ENCODE data around the gene MYOM3.
A peak's percentile ranks its signal among the peaks of the same experiment; 100 is the strongest.

The MYOM3 gene

GRCh38 chr1:24154215-24154614 is 42.3 kb upstream of the MYOM3 start:
- TF ChIP-seq CTCF (IDR thresholded peaks at IDR 0.05; ENCODE audit: low read depth, low read length, poor library complexity, severe bottlenecking) (no peak), EZH2phosphoT487 (IDR thresholded peaks at IDR 0.05; ENCODE audit: borderline replicate concordance, low read length) (no peak)
- H3K4me1 ChIP-seq (ENCODE audit: control insufficient read depth, low read length), result peaks cover 61% of the 10 kb centered on the region
- no peaks in the 10 kb centered on the region for H3K9me2 ChIP-seq (replicated peaks; ENCODE audit: control insufficient read depth, low read length)
- no peaks in the 10 kb centered on the region for H3K27me3 ChIP-seq (ENCODE audit: control insufficient read depth, low read length)
- H3F3A ChIP-seq (ENCODE audit: control insufficient read depth, insufficient read depth), result peaks cover 20% of the 10 kb centered on the region
- H3K79me2 ChIP-seq (ENCODE audit: control insufficient read depth, low read length), result peaks cover 45% of the 10 kb centered on the region
- H3K4me2 ChIP-seq (ENCODE audit: low read length), result peak overlapping the region; percentile 98
- H3K9me3 ChIP-seq (ENCODE audit: control insufficient read depth, insufficient read depth, low read length), result no peaks in the 10 kb centered on the region
- no peaks in the 10 kb centered on the region for H4K20me1 ChIP-seq (ENCODE audit: control insufficient read depth, insufficient read depth, low read depth, low read length)
- H3K4me3 ChIP-seq (ENCODE audit: low read length), result peak overlapping the region; percentile 75
- H3K36me3 ChIP-seq (ENCODE audit: control insufficient read depth, low read length), result peaks cover 53% of the 10 kb centered on the region
- peak overlapping the region; percentile 96 for H3K27ac ChIP-seq (ENCODE audit: low read depth, low read length)

- H3F3A ChIP-seq (ENCODE audit: control insufficient read depth, insufficient read depth), result peaks cover 18% of the 10 kb centered on the region
Observed at GRCh38 chr1:24152631-24153494, 40.9 kb upstream of the MYOM3 start.

GRCh38 chr1:24151175-24151533 is 39.2 kb upstream of the MYOM3 start:
- H3K9me3 ChIP-seq (ENCODE audit: control insufficient read depth, insufficient read depth, low read length), result no peaks in the 10 kb centered on the region
- peak overlapping the region; percentile 96 for H3K27ac ChIP-seq (ENCODE audit: low read depth, low read length)

More at GRCh38 chr1:24152631-24153494, 40.9 kb upstream of the MYOM3 start:
- H3K79me2 ChIP-seq (ENCODE audit: control insufficient read depth, low read length), result peaks cover 45% of the 10 kb centered on the region
- H3K9me2 ChIP-seq (replicated peaks; ENCODE audit: control insufficient read depth, low read length), result no peaks in the 10 kb centered on the region
- peak overlapping the region; percentile 96 for H3K27ac ChIP-seq (ENCODE audit: low read depth, low read length)
- peak overlapping the region; percentile 75 for H3K4me3 ChIP-seq (ENCODE audit: low read length)
- H3K36me3 ChIP-seq (ENCODE audit: control insufficient read depth, low read length), result peaks cover 40% of the 10 kb centered on the region
- TF ChIP-seq CTCF (IDR thresholded peaks at IDR 0.05; ENCODE audit: low read depth, low read length, poor library complexity, severe bottlenecking), result peak; percentile 26
- no peak for TF ChIP-seq EZH2phosphoT487 (IDR thresholded peaks at IDR 0.05; ENCODE audit: borderline replicate concordance, low read length)
- no peaks in the 10 kb centered on the region for H3K27me3 ChIP-seq (ENCODE audit: control insufficient read depth, low read length)
- H3K4me1 ChIP-seq (ENCODE audit: control insufficient read depth, low read length), result peaks cover 61% of the 10 kb centered on the region
- H4K20me1 ChIP-seq (ENCODE audit: control insufficient read depth, insufficient read depth, low read depth, low read length), result no peaks in the 10 kb centered on the region
- no peaks in the 10 kb centered on the region for H3K9me3 ChIP-seq (ENCODE audit: control insufficient read depth, insufficient read depth, low read length)
- peak overlapping the region; percentile 98 for H3K4me2 ChIP-seq (ENCODE audit: low read length)

More at GRCh38 chr1:24151175-24151533, 39.2 kb upstream of the MYOM3 start:
- H3K79me2 ChIP-seq (ENCODE audit: control insufficient read depth, low read length), result peaks cover 40% of the 10 kb centered on the region
- H3F3A ChIP-seq (ENCODE audit: control insufficient read depth, insufficient read depth), result peaks cover 18% of the 10 kb centered on the region
- peak overlapping the region; percentile 75 for H3K4me3 ChIP-seq (ENCODE audit: low read length)
- H4K20me1 ChIP-seq (ENCODE audit: control insufficient read depth, insufficient read depth, low read depth, low read length), result no peaks in the 10 kb centered on the region
- no peaks in the 10 kb centered on the region for H3K27me3 ChIP-seq (ENCODE audit: control insufficient read depth, low read length)
- TF ChIP-seq EZH2phosphoT487 (IDR thresholded peaks at IDR 0.05; ENCODE audit: borderline replicate concordance, low read length) (no peak), CTCF (IDR thresholded peaks at IDR 0.05; ENCODE audit: low read depth, low read length, poor library complexity, severe bottlenecking) (no peak)
- H3K4me2 ChIP-seq (ENCODE audit: low read length), result peak overlapping the region; percentile 98
- H3K4me1 ChIP-seq (ENCODE audit: control insufficient read depth, low read length), result peaks cover 56% of the 10 kb centered on the region
- H3K9me2 ChIP-seq (replicated peaks; ENCODE audit: control insufficient read depth, low read length), result no peaks in the 10 kb centered on the region
- H3K36me3 ChIP-seq (ENCODE audit: control insufficient read depth, low read length), result peaks cover 23% of the 10 kb centered on the region

All from DOHH2 (cell line).